GM19463 (cell line): ENCODE results near the gene ERN1.

Source experiments
- ATAC-seq: cut with Tn5 transposase; IDR thresholded peaks from one replicate; pipeline ENCODE4 v1.9.1; 2021; ENCODE audit warnings: mild to moderate bottlenecking, moderate library complexity; ENCODE audit not compliant: unreplicated experiment

Gene ERN1

DNA sequence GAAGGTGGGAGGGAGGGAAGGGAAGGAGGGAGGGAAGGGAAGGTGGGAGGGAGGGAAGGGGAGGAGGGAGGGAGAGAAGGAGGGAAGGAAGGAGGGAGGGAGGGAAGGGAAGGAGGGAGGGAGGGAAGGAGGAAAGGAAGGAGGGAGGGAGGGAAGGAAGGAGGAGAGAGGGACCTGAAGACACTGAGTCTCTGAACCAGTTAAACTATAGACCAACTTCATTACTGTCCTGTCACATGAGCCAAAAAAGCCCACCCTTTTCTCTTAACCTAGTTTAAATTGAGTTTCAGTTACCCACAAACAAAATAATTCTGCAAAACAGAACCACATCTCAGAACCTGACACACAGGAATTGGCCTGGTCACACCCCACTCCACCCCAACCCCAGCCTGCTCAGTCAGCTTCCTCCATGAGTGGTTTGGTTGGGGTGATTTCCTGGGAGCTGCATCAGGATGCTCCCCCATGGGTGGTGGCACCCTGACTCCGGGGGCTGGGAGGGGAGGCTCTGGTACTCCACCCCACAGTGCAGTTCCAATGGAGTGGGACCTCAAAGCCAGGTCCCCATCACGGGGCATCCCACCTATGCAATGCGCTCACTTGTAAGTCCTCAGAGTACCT is 136.5 kb downstream of the ERN1 start:
- no peak for ATAC-seq

DNA sequence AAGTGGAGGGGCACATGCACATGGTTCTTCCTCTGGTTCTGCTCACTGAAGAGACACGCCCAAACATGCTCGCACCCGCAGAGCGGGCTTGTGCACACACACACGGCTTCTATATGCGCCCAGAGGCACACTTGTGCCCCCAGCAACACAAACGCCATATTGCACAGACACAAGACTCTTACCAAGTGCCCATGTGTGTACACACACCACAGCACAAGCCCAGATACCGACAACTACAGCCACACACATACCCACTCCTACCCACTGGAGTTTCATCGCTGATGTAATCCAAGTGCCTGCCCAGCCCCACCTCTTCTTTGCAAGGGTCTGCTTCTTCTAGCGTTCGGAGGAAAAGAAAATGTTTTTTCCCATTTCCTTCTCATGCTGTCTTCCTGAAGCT is 138.3 kb downstream of the ERN1 start:
- no peak for ATAC-seq

DNA sequence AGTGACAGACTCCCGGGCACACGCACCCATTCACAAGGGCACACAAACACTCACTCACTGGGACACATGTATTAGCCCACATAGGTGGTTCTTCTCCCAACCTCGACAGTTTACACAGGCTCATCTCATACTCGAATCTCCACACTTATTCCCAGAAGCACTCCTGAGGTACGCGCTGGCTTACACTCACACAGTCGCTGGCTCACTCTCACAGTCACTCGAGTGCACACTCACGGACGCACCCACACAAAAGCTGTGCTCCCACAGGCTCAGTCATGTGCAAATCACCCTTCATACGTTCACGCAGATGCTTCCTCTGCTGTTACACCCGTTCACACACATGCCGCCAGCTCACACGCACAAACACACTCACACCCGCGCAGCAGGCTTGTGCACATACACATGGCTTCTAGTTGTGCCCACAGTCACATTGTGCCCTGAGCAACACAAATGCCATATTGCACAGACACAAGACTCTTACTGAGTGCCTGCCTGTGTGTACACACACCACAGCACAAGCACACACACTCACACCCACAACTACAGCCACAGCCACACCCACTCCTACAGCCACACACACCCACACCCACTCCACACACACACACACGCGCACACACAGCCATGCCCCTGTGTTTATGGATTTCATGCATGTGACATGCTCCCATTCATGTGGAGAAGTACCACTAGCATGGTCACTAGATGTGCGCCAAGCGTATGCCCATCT is 140.2 kb downstream of the ERN1 start:
- ATAC-seq: no peak
